ENCODE results near the gene KRTAP1-4.

DNA sequence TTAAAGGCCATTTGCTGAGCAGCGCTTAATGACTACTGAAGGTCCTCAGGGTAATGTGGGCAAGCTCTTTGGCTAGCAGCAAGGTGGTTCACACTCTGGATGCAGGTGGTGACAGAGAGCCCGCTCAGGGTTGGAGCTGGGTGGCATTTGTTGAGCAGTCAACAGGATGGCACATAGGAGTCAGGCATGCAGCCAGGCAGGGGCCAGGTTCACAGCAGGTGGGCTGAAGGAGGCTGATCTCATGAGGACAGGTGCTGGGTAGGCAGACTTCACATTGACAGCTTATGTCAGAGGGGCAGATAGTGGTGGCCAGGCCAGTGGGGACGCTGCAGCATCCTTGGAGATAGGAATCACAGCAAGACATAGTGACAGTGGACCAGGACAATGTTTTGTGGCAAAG, 25.6 kb downstream of the KRTAP1-4 start:
- no peak for TF ChIP-seq CTCF (IDR thresholded peaks at IDR 0.05)
- no peak for TF ChIP-seq POLR2A (IDR thresholded peaks at IDR 0.05)
- TF ChIP-seq POLR2AphosphoS5 (IDR thresholded peaks at IDR 0.05), result no peak
